GM19463 (cell line): Measurements from ENCODE around the gene FCAMR.

ENCODE experiments used
- ATAC-seq: cut with Tn5 transposase; IDR thresholded peaks from one replicate; pipeline ENCODE4 v1.9.1; 2021; ENCODE audit warnings: mild to moderate bottlenecking, moderate library complexity; ENCODE audit not compliant: unreplicated experiment

The FCAMR gene, protein sequence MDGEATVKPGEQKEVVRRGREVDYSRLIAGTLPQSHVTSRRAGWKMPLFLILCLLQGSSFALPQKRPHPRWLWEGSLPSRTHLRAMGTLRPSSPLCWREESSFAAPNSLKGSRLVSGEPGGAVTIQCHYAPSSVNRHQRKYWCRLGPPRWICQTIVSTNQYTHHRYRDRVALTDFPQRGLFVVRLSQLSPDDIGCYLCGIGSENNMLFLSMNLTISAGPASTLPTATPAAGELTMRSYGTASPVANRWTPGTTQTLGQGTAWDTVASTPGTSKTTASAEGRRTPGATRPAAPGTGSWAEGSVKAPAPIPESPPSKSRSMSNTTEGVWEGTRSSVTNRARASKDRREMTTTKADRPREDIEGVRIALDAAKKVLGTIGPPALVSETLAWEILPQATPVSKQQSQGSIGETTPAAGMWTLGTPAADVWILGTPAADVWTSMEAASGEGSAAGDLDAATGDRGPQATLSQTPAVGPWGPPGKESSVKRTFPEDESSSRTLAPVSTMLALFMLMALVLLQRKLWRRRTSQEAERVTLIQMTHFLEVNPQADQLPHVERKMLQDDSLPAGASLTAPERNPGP

DNA sequence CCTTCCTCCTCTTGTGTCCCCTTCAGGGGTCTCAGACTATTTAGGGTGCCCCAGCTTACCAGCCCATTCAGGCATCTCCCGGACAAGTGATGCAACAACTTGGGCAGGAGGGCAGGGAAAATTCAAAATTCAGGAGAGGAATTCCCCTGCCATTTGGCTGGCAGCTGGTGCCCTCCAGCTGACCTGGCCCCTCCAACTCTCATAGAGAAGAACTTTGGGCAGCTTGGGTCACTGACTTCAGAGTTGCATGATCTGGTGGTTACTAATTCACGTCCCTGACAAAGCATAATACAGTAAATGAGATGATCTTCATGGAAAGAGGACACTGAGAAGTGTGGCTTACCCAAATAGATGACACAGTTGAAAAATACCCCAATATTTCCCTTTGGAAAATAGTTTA, at the start of gene FCAMR:
TSS of gene FCAMR (minus strand) at position 15 of the 400 bp plus-strand sequence. CDS start 335 bp downstream, outside the sequence.
- no peak for ATAC-seq

DNA sequence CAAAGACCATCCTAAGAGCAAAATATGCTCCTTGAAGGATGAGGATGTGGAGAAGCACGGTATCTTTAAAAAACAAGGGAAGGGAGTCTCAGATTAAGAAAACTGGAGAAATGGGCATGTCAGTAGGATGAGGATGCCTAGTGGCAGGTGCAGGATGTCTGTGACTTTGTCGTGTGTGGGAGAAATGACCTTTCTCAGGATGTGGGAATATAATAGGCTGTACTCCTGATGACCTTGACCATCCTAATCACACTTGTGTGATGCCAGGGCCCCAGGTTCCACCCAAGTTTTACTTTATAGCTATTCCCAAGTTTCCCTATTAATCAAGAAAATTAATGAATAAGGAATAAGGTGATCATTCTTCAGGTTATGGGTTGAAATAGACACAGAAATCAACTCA, 49.4 kb upstream of the FCAMR start:
- ATAC-seq, result no peak

DNA sequence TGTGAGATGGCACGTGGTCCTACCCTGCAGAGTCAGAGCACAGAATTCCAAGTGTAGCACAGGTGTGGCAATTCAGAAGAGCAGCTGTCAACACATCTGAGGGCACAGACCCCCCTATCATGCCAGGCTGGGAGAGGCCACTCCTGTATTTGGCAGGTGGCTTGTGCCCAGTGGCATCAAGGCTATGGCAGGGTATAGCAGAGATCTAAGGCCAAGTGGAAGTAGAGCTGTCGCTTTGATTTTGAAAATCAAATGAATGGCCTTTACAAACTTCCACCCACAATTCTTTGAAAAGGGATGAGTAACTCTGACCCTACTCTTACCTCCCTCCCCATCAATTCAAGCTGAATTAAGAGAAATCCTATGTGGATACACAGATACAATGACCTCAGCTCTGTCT, 48.9 kb upstream of the FCAMR start:
- ATAC-seq, result no peak

DNA sequence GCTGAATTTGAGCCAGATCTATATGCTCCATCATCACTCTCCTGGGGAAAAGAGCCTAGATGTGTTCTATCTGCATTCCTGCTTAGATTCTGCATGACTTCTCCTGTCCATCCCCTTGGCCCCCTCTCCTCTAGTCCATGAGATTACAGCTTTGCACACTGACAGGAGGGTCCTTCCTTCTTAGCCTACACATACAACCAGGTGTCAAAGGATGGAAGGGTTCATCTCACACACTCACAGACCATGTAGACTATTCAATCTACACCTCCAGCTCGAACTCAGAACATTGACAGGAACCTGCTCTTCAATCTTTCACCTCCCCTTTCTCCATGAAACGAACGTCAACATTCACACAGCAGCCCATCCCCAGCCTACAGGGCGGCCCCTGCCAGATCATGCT, 48.4 kb upstream of the FCAMR start:
- no peak for ATAC-seq

DNA sequence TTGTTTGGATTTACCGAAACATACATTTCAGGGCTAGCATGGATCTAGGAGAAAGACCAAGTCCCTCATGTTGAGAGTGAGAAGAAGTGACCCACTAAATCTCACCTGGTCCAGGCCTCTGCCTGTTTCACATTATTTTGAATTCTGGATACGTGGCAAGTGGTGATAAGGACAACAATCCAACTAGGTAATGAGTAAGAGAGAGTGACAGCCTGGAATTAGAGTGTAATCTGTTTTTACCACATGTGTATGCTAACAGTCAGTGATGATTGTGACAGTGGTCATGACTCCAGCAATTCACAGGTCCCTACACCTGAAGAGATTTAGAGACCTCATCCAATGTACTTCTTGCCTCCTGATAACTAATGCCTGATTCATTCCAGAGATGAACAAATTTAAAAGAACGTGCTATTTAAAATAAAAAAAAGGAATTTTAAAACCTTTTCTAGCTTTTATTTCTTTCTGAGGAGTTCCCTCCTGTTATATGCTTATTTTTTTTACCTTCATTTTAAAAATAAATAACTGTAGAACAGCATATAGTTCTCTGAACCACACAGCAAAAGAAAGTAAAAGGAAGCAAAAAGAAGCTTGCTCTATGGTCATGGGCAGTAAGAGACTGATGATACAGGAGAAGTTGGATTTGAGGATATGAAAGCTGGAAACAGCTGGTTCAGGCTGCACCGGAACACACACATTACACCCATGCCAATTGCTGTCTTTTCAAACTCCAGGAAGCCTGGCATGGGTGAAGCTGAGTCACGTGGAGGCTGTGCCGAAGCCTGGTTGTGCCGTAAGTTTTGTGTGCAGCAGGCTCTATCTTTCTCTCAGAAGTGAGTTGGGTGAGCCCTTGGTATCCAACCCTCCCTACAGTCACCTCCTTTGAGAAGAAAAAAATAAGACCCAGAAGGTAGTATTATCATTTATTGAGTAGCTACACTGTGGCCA, 47.6 kb upstream of the FCAMR start:
- no peak for ATAC-seq

DNA sequence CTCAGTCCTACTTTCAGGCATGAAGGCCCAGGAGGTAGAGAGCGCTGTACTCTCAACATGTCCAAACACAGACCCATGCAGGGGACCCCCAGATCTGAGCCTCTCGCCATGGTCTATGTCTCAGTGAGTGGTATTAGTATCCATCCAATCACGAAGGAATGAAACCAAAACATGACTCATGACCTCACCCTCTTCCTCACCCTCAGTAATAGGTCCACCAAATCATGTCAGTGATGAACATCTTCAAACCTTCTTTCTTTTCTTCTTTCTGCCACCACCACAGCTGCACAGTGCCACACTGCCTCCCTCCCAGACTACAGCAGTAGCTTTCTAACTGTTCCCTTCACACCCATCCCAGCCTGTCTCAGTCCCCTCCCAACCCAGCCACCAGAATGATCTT, 45.5 kb upstream of the FCAMR start:
- ATAC-seq, result no peak

DNA sequence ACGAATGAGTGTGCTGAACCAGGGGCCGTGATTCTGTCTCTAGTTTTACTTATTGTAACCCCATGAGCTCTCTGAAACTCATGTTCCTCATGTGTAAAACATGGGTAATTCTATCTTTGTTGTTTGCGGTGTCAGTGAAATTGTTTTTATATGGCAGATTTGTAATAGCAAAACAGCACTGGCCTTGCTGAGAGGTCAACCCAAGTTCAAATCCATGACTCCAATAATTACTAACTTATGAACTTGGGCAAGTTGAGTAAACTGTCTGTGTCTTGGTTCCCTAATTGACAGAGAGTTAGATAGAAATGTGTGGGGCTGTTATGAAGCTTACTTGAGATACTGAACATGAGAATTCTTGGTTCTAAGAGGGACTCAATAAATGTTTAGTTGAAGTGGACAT, 44.5 kb upstream of the FCAMR start:
- no peak for ATAC-seq

DNA sequence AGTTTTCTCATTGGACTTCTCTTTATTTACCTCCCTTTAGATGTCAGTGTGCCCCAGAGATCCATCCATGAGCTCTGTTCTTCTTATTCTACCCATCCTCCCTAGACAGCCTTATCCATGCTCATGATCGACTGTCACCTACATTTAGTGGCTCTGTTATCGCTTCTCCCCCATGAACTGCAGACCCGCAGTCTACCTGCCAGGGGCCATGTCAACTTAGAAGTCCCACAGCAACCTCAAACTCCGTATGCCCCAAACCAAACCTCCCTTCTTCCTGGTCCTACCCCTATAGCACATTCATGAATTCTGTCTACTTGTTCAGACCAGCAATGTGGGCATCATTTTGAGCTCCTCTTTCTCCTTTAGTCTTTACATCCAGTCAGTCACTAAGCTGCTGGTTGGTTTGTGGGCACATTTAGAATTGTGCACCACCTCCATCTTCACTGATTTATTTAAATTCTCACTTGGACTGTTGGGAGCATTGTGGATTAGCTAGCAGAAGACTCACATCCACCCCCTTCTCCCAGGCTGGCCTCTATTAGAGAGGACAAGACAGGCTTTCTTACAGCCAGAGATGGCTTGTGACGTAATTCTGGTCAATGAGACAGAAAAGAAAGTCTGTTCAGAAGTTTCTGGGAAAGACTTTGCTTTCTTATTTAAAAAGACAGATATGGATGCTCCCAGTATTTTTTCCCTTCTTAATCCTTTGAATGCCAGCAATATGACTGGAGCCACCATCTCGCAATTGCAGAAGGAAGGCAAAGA, 43.2 kb upstream of the FCAMR start:
- no peak for ATAC-seq

DNA sequence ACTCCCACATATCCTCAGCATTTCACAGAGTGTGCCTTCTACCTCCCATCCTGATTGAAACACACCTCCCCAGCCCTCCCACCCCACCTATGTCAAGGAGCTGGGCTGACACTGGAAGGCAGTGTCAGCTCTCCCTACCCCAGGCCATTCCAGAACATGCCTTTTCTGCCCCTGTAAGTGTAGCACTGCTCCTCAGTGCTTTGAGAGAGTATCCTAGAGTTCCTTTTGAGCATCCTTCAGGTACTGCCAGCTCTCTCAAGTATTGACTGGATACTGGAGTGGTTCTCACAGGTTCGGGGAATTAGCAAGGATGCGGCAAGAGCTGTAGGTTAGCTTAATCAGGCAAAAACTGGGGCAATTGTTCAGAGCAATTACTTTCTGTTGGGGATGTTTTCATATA, 40.5 kb upstream of the FCAMR start:
- ATAC-seq, result no peak

DNA sequence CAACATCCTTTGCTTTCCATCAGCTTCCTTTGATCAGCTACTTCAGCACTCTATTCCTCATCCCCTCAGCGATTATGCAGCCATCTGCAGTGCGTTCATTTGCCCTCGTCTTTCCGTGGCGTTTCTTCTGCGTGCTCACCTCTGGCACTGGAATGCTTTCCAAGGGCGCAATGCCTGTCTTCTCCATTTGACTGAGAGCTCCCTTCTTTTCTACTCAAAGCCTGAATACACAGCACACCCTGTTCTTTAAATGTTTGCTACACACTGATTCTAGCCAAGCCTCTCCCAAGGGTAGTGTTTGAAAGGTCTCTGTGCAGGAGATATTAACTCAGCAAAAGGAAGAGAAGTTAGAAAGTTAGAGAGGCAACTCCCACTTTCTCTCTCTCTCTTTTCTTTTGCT, 39.7 kb upstream of the FCAMR start:
- no peak for ATAC-seq

DNA sequence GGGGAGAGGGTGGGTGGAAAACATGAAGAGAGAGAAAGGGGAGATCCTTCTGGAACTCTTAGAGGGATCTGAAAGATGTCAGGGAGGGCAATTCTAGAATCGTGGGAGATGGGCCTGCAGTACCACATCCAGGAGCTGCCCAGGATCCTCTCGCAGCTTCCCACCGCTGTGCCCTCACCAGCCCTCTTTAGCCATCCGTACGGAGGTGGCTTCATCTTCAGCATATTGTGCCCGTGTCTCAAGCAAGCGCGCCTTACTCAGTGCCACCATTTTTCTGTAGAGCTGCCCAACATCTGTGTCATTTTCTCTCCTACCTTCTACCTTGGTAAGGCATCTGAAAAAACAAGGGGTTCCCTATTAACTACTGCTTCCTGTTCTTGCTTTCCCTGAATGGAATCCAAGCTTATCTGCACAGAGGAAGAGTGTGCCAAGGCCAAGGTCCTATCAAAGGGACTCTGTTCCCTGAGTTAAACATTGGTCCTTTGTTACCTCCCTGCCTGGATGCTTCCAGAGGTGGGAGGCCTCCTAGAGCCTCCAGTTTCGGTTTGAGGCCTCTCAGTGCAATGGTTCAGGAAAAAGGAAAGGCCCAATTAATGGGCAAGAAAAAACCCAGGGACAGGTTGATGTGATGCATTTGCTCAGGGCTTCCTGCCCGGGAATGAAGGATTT, 39.1 kb upstream of the FCAMR start:
- no peak for ATAC-seq

DNA sequence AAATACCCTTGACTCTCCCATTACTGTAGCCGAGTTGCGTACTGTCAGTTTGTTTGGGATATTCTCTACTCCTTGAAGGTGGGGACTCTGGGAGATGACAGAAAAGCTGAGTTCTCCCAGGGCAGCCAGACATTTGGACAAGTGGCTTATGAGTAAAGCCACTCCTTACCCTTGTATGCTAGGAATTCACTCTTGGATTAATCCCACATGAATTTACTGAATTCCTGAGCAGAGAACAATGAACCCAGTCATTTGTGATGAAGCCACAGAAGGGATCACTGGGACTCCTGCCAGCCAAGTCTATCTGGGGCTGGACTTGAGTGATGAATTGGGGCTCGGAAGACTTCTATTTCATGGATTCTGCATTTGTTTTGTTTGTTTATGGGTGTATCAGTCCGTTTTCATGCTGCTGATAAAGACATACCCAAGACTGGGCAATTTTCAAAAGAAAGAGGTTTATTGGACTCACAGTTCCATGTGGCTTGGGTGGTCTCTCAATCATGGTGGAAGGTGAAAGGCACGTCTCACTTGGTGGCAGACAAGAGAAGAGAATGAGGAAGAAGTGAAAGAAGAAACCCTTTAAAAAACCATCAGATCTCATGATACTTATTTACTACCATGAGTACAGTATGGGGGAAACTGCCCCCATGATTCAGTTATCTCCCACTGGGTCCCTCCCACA, 37.2 kb upstream of the FCAMR start:
- no peak for ATAC-seq

DNA sequence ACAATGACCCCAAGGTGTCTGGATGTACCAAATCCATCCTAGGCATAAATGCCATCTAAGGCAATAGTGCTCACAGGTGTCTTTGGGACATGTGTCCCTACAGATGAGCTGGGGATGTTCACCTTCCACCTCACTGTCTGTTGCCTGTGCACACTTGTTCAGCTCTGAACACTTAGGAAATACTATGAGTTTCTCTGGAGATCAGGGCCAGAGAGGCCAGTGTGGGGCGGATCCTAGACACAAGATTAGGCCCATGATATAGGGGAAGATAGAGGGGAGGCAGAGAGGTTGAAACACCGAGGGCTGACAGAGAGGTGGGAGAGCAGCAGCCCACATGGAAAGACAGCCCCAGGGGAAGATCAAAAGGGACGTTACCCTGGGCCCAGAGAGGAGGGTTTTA, 36.7 kb upstream of the FCAMR start:
- ATAC-seq, result no peak

DNA sequence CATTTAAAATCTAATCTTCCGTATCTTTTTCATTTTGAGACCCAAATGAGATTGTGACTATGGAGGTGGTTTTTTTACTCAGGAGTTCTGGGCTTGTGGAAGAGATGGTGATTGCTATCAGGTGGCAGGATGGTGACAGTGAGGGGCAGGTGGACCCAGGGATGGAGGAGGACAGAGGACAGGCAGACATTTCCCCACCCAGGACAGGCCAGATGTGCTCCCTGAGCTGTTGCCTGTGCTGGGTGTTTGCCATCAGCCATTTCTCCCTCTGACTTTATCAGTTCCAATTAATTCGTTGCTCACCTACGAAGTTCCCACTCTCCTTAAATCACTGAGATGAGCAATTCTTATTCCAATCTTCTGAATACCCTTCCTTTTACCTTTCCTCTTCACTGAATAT, 35.8 kb upstream of the FCAMR start:
- ATAC-seq, result no peak

DNA sequence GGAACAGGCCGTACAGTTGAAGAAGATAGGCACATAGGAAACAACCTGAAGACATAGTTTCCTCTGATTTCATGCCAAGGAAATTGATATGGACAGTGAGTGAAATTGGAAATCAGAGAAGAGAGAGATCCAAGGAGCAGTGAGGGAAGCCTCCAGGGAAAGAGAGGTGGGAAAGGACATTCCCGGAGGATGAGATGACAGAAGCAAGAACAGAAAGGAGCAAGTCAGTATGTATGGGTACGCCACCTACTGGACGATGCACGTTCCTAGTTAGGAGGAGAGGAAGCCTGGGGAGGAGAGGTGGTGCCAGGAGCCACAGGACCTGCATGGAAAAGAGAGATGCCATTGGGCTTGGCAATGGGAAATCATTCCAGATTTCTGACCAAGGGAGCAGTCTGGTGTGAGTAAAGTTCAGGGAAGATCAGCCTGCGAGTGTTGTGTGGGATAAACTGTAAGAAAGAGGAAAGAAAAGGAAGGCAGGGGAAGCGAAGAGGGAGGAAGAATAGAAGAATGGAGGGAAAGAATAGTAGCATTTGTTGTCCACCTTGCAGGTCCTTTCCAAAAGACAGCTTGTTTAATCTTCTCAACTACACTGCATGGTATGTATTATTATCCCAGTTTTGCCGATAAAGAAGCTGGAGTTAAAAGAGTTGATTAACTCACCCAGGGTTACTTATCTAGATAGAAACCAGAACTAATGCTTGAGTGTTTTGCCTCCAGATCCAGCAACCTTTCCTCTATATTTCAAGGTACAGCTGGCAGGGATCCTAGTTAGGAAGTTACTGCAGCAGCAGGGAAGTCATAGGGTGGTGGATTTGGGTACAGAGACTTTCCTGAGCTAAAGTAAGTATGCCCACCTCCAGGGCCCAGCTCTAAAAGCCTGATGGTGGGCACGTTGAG, 34.9 kb upstream of the FCAMR start:
- no peak for ATAC-seq

DNA sequence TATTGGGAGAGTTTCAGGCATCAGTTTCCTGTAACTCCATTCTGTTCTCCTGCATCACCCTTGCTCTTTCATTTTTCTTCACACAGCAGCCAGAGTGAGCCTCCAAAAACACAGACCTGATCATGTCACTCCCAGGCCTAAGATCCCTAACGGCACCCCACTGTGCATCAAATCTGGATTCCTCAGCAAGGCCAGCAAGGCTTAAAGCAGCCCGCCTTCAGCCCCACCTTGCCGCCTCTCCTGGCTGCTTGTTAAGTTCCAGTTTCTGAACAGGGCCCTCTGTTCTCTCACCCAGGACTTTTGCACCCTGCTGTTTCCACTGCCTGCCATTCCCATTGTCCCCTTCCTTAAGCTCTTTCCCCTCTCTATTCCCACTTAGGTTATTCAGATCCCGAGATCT, 33.0 kb upstream of the FCAMR start:
- no peak for ATAC-seq

DNA sequence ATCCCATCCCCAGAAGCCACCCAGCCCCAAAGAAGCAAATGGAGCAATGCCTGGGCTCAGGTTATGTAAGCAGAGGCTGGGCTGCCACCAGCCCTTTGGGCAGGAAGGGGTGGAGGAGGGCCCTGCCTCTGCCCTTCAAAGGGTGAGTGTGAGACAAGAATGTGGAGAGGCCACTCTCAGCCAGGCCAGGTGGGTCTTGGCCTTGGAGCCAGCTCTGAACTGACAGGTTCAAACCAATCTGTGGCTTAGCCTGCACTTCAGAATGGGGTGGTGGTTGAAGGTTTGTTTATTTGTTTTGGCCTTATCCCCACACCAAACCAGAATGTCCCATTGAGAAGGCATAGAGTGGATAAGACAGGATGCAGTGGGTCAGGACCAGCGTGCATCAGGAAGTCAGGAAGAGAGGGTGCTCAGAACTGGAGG, 32.5 kb upstream of the FCAMR start:
- ATAC-seq, result no peak

DNA sequence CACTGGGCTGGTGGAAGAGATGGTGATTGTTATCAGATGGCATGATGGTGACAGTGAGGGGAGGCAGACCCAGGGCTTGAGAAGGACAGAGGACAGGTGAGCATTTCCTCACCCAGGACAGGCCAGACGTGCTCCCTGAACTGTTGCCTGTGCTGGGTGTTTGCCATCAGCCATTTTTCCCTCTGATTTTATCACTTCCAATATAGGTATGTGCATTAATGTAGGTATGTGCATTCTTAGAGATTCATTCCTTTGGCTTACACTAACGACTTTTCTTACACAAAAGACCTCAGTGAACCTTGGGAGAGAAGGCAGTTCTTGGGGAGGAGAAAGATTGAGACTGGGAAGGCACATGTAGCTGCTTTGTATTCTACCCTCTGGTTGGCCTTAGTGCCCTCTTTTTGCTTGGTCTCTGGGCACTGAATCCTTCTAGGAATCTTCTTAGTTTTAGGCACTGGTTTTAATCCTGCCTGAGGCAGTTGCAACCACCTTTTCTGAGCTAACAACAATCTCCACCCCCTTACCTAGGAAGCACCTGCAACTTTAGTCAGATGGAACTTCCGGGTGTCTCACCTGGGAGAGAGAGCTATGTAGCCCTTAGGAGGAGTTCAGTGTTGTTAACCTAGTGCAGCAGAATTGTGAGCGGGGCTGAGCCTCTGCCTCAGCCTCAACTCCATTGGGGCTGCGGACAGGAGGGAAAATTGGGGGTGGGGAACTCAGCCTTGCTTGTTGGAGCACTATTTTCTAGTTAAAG, 31.4 kb upstream of the FCAMR start:
- ATAC-seq, result no peak
